ENCODE measurements around the gene IRGQ. TPM values are rescaled to one million over a fixed set of nuclear protein-coding genes. Genes with fewer than 3 reads are reported as not detected.

The IRGQ gene
- total RNA-seq, 1 experiment from 2014 or later: 34.2 TPM

DNA sequence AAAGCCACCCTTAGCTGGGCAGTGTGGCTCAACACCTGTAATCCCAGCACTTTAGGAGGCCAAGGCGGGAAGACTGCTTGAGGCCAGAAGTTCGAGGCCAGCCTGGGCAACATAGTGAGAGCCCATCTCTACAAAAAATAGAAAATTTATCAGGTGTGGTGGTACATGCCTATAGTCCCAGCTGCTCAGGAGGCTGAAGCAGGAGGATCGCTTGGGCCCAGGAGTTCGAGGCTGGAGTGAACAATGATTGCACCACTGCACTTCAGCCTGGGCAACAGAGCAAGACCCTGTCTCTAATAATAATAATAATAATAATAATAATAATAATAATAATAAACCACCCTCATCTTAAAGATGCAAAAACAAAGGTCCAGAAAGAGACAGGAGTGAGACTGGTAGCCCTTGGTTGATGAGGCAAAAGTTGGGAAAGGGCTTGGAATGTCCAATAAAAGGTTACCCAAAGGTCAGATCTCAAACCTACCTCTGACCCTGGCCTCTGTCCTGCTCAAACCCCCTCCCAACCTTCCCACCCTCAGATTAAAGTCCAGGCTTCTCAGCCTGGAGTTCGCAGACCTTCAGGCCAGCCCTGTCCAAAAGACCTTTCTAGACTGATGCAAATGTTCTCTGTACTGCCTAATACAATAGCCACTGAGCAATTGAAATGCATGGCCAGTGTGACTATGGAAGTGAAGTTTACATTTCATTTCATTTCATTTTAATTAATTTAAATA lies 53.8 kb downstream of the IRGQ start:
- no TSS peak for BruUV-seq (replicated peaks)
- Mint-ChIP-seq H3K4me3 (ENCODE audit: low read depth, unreplicated experiment) (no peak overlapping the region), H3K27me3 (ENCODE audit: unreplicated experiment) (no peaks in the 10 kb centered on the region), H3K4me1 (ENCODE audit: low read depth, unreplicated experiment) (no peaks in the 10 kb centered on the region), H3K36me3 (ENCODE audit: insufficient read depth, unreplicated experiment) (peaks cover 38% of the 10 kb centered on the region), H3K27ac (ENCODE audit: unreplicated experiment) (no peak overlapping the region), H3K9me3 (ENCODE audit: low read depth, unreplicated experiment) (peaks cover 4% of the 10 kb centered on the region)
- DNase-seq: no peak
- TF ChIP-seq, protein P1, sequence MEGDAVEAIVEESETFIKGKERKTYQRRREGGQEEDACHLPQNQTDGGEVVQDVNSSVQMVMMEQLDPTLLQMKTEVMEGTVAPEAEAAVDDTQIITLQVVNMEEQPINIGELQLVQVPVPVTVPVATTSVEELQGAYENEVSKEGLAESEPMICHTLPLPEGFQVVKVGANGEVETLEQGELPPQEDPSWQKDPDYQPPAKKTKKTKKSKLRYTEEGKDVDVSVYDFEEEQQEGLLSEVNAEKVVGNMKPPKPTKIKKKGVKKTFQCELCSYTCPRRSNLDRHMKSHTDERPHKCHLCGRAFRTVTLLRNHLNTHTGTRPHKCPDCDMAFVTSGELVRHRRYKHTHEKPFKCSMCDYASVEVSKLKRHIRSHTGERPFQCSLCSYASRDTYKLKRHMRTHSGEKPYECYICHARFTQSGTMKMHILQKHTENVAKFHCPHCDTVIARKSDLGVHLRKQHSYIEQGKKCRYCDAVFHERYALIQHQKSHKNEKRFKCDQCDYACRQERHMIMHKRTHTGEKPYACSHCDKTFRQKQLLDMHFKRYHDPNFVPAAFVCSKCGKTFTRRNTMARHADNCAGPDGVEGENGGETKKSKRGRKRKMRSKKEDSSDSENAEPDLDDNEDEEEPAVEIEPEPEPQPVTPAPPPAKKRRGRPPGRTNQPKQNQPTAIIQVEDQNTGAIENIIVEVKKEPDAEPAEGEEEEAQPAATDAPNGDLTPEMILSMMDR (IDR thresholded peaks at IDR 0.05; ENCODE audit: unreplicated experiment): no peak
- intact Hi-C loops (cut with micrococcal nuclease; ENCODE audit: unreplicated experiment): no loop called here
- CTCF ChIA-PET: no interaction called here

DNA sequence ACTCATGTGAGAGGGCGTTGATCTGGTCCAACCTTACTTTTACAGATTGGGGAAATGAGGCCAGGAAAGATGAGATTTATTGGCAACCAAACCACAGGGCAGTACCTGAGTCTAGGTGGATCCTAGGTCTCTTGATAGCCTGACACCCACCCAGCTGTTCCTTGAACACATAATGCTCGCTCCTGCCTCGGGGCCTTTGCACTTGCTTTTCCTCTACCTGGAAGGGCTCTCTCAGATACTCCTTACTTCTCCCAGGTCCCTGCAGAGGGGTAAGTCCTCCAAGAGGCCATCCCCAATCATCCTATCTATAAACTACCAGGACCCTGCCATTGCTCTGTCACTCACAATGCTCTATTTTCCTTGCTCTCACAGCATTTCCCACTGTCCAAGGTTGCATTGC lies 55.6 kb downstream of the IRGQ start:
- CTCF ChIA-PET: no interaction called here
- no peak overlapping the region for H3K27ac Mint-ChIP-seq (ENCODE audit: unreplicated experiment)
- TF ChIP-seq, protein P1 (IDR thresholded peaks at IDR 0.05; ENCODE audit: unreplicated experiment): no peak
- H3K36me3 Mint-ChIP-seq (ENCODE audit: insufficient read depth, unreplicated experiment): peaks cover 34% of the 10 kb centered on the region
- H3K27me3 Mint-ChIP-seq (ENCODE audit: unreplicated experiment): no peaks in the 10 kb centered on the region
- H3K4me1 Mint-ChIP-seq (ENCODE audit: low read depth, unreplicated experiment): no peaks in the 10 kb centered on the region
- BruUV-seq (replicated peaks): no TSS peak
- intact Hi-C loops (cut with micrococcal nuclease; ENCODE audit: unreplicated experiment): no loop called here
- no peak overlapping the region for H3K4me3 Mint-ChIP-seq (ENCODE audit: low read depth, unreplicated experiment)
- no peak for DNase-seq
- H3K9me3 Mint-ChIP-seq (ENCODE audit: low read depth, unreplicated experiment): peaks cover 4% of the 10 kb centered on the region

DNA sequence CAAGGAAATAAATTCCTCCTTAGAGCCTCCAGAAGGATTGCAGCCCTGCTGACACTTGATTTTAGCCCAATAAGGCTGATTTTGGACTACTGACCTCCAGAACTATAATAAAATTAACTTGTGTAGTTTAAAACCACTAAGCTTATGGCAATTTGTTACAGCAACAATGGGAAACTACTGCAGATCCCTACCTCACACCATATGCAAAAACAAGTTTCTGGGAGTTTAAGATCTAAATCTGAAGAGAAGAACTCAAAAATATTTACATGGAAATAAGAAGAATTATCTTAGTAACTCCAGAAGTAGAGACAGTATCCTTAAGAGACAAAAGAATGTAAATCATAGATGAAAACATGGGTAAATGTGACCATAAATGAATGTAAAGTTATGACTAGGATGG lies 57.0 kb downstream of the IRGQ start:
- CTCF ChIA-PET: no interaction called here
- BruUV-seq (replicated peaks): no TSS peak
- H3K36me3 Mint-ChIP-seq (ENCODE audit: insufficient read depth, unreplicated experiment): peaks cover 28% of the 10 kb centered on the region
- intact Hi-C loops (cut with micrococcal nuclease; ENCODE audit: unreplicated experiment): no loop called here
- H3K4me1 Mint-ChIP-seq (ENCODE audit: low read depth, unreplicated experiment): no peaks in the 10 kb centered on the region
- TF ChIP-seq, protein P1 (IDR thresholded peaks at IDR 0.05; ENCODE audit: unreplicated experiment): no peak
- no peak overlapping the region for H3K27ac Mint-ChIP-seq (ENCODE audit: unreplicated experiment)
- DNase-seq: no peak
- peaks cover 4% of the 10 kb centered on the region for H3K9me3 Mint-ChIP-seq (ENCODE audit: low read depth, unreplicated experiment)
- H3K27me3 Mint-ChIP-seq (ENCODE audit: unreplicated experiment): no peaks in the 10 kb centered on the region
- H3K4me3 Mint-ChIP-seq (ENCODE audit: low read depth, unreplicated experiment): no peak overlapping the region

DNA sequence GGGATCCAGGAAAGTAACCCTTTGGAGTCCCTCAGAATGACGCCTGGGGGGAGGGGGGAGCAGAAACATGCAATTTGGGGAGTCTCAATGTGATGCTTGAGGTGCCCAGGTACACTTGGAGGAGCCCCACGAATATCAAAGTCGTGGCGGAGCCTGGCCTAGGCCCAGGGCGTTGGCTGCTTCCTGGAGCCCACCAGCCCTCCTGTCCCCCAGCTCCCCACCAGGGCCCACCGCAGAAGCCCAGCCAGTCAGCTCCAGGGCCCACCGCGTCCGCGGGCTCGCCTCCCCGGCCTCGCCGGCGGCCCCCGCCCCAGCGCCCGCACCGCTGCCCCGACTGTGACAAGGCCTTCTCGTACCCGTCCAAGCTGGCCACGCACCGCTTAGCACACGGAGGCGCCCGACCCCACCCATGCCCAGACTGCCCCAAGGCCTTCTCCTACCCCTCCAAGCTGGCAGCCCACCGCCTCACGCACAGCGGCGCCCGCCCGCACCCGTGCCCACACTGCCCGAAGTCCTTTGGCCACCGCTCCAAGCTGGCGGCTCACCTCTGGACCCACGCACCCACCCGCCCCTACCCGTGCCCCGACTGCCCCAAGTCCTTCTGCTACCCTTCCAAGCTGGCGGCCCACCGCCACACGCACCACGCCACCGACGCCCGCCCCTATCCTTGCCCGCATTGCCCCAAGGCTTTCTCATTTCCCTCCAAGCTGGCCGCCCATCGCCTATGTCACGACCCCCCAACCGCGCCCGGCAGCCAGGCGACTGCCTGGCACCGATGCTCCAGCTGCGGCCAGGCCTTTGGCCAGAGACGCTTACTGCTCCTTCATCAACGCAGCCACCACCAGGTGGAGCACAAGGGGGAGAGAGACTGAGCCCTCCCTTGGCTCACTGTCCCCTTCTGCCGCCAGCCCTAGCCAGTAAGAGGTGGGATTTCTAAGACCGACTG lies 60.8 kb downstream of the IRGQ start:
- DNase-seq: peak; percentile 37
- TF ChIP-seq, protein P1 (IDR thresholded peaks at IDR 0.05; ENCODE audit: unreplicated experiment): peak; percentile 41
- CTCF ChIA-PET: interaction anchor here (0.7 to 1.0 kb wide), 2 partner anchors 87 to 677 kb away, joined by 4 to 12 read pairs; partner anchors contain the start of gene ZNF227
- Mint-ChIP-seq H3K4me3 (ENCODE audit: low read depth, unreplicated experiment) (no peak overlapping the region), H3K9me3 (ENCODE audit: low read depth, unreplicated experiment) (peaks cover 4% of the 10 kb centered on the region), H3K27ac (ENCODE audit: unreplicated experiment) (no peak overlapping the region), H3K36me3 (ENCODE audit: insufficient read depth, unreplicated experiment) (peaks cover 39% of the 10 kb centered on the region), H3K27me3 (ENCODE audit: unreplicated experiment) (no peaks in the 10 kb centered on the region), H3K4me1 (ENCODE audit: low read depth, unreplicated experiment) (no peaks in the 10 kb centered on the region)
- BruUV-seq (replicated peaks): no TSS peak
- intact Hi-C loops (cut with micrococcal nuclease; ENCODE audit: unreplicated experiment): no loop called here

Other genes starting within 250 kb of the IRGQ start
- 0.73 and 1.0 TPM in 2 replicates for gene CD177, start 242.4 kb downstream of the IRGQ start, total RNA-seq (2022)
- not detected in 2 replicates for gene TEX101, start 181.2 kb downstream of the IRGQ start, total RNA-seq (2022)
- gene LYPD3, start 130.5 kb downstream of the IRGQ start, total RNA-seq (2022): 6.6 and 6.9 TPM in 2 replicates
- 24.7 and 25.7 TPM in 2 replicates for gene PHLDB3, start 91.4 kb downstream of the IRGQ start, total RNA-seq (2022)
- gene ETHE1, start 68.9 kb downstream of the IRGQ start, total RNA-seq (2022): 44.8 and 48.4 TPM in 2 replicates
- 2.2 and 2.8 TPM in 2 replicates for gene ZNF575, start 62.9 kb downstream of the IRGQ start, total RNA-seq (2022)
- gene XRCC1, start 20.6 kb downstream of the IRGQ start, total RNA-seq (2022): 55.8 and 56.8 TPM in 2 replicates
- 0.17 and 0.76 TPM in 2 replicates for gene PINLYP, start 20.3 kb downstream of the IRGQ start, total RNA-seq (2022)
- 19.4 and 20.7 TPM in 2 replicates for gene ZNF576, start 461 bp upstream of the IRGQ start, total RNA-seq (2022)
- 1.9 and 2.0 TPM in 2 replicates for gene SRRM5, start 16.0 kb upstream of the IRGQ start, total RNA-seq (2022)
- gene ZNF428, start 23.5 kb upstream of the IRGQ start, total RNA-seq (2022): 32.8 and 33.2 TPM in 2 replicates
- gene CADM4, start 43.7 kb upstream of the IRGQ start, total RNA-seq (2022): 14.5 and 17.5 TPM in 2 replicates
- 78.2 and 147 TPM in 2 replicates for gene PLAUR, start 74.0 kb upstream of the IRGQ start, total RNA-seq (2022)
- not detected in 2 replicates for gene IRGC, start 119.9 kb upstream of the IRGQ start, total RNA-seq (2022)
- 69.1 and 85.5 TPM in 2 replicates for gene SMG9, start 158.8 kb upstream of the IRGQ start, total RNA-seq (2022)
- 147 and 152 TPM in 2 replicates for gene KCNN4, start 184.8 kb upstream of the IRGQ start, total RNA-seq (2022)
- gene LYPD5, start 206.3 kb upstream of the IRGQ start, total RNA-seq (2022): 5.0 and 6.4 TPM in 2 replicates
- gene ZNF283, start 231.2 kb upstream of the IRGQ start, total RNA-seq (2022): 12.9 and 13.9 TPM in 2 replicates